ENCODE results near the gene LRP8.

DNA sequence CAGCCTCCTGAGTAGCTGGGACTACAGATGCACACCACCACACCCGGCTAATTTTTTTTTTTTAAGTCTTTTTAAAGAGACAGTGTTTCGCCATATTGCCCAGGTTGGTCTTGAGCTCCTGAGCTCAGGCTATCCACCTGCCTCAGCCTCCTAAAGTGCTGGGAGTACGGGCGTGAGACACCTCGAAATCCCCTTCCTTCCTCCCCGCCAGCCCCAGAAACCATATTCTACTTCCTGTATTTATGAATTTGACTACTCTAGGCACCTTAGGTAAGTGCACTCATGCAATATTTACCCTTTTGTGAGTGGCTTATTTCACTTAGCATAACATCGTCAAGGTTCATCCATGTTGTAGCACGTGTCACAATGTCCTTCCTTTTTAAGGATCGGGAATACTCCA is 6.9 kb upstream of the LRP8 start:
- TF ChIP-seq CTCF (IDR thresholded peaks at IDR 0.05), result no peak
- no peak for TF ChIP-seq POLR2AphosphoS5 (IDR thresholded peaks at IDR 0.05)

All from gastroesophageal sphincter (tissue), 3 donors.